WERI-Rb-1 (cell line): ENCODE measurements around the gene BRF1.

Experiments used
- DNase-seq: peaks from one replicate; pipeline ENCODE4 v3.0.0-alpha.2; 2020
- H3K27ac ChIP-seq: fragments of 250-450 bp; sonication (Bioruptor Pico); 2 replicates; pipeline ENCODE4 v1.5.1; 2020; ENCODE audit warnings: mild to moderate bottlenecking, moderate library complexity
- H3K27me3 ChIP-seq: fragments of 250-450 bp; sonication (Bioruptor Pico); 2 replicates; pipeline ENCODE4 v1.5.1; 2021; ENCODE audit warnings: mild to moderate bottlenecking, low read depth, moderate library complexity; ENCODE audit not compliant: insufficient read depth, severe bottlenecking
- H3K36me3 ChIP-seq: fragments of 250-450 bp; sonication (Bioruptor Pico); 2 replicates; pipeline ENCODE4 v1.5.1; 2020; ENCODE audit warnings: mild to moderate bottlenecking, moderate library complexity
- H3K4me3 ChIP-seq: 2 replicates; pipeline ENCODE4 v1.5.1; 2011; ENCODE audit warnings: low read depth, mild to moderate bottlenecking, control low read depth, low read length
- H3K9me3 ChIP-seq: fragments of 250-450 bp; sonication (Bioruptor Pico); 2 replicates; pipeline ENCODE4 v1.5.1; 2021; ENCODE audit warnings: mild to moderate bottlenecking, moderate library complexity; ENCODE audit not compliant: severe bottlenecking
- CTCF ChIP-seq: IDR thresholded peaks from 2 replicates; pipeline ENCODE4 v1.5.1; 2011; ENCODE audit warnings: low read depth, mild to moderate bottlenecking, control low read depth, inconsistent platforms, low read length

The BRF1 gene

GRCh38 chr14:105283899-105284298 is 16.9 kb downstream of the BRF1 start:
- Histone ChIP-seq H3K36me3 (peaks cover 2% of the 10 kb centered on the region; the same call in 1 of the 2 replicates), H3K9me3 (no peaks in the 10 kb centered on the region), H3K4me3 (no peak overlapping the region), H3K27me3 (no peaks in the 10 kb centered on the region), H3K27ac (no peak overlapping the region)
- no peak for TF ChIP-seq CTCF
- no peak for DNase-seq

GRCh38 chr14:105283028-105283427 is 17.8 kb downstream of the BRF1 start:
- H3K36me3 ChIP-seq, result peaks cover 2% of the 10 kb centered on the region; the same call in 1 of the 2 replicates
- TF ChIP-seq CTCF, result no peak
- no peak overlapping the region for H3K4me3 ChIP-seq
- DNase-seq, result no peak
- H3K27me3 ChIP-seq, result no peaks in the 10 kb centered on the region
- H3K27ac ChIP-seq, result no peak overlapping the region
- no peaks in the 10 kb centered on the region for H3K9me3 ChIP-seq

- H3K27ac ChIP-seq, result no peak overlapping the region
- H3K4me3 ChIP-seq, result no peak overlapping the region
- no peaks in the 10 kb centered on the region for H3K27me3 ChIP-seq
- H3K36me3 ChIP-seq, result peaks cover 2% of the 10 kb centered on the region; the same call in 1 of the 2 replicates
- no peak for DNase-seq
- TF ChIP-seq CTCF, result no peak
- H3K9me3 ChIP-seq, result no peaks in the 10 kb centered on the region
Measured at GRCh38 chr14:105282098-105282725, 18.6 kb downstream of the BRF1 start.

GRCh38 chr14:105281371-105282097 is 19.3 kb downstream of the BRF1 start:
- Histone ChIP-seq H3K9me3 (no peaks in the 10 kb centered on the region), H3K27me3 (no peaks in the 10 kb centered on the region), H3K27ac (no peak overlapping the region), H3K4me3 (no peak overlapping the region), H3K36me3 (peaks cover 2% of the 10 kb centered on the region; the same call in 1 of the 2 replicates)
- DNase-seq, result no peak
- peak; percentile 67 for TF ChIP-seq CTCF

GRCh38 chr14:105280525-105280924 is 20.3 kb downstream of the BRF1 start:
- no peak for DNase-seq

More at GRCh38 chr14:105280525-105280924, 20.3 kb downstream of the BRF1 start:
- Histone ChIP-seq H3K27ac (no peak overlapping the region), H3K4me3 (no peak overlapping the region), H3K27me3 (no peaks in the 10 kb centered on the region), H3K9me3 (no peaks in the 10 kb centered on the region), H3K36me3 (peaks cover 2% of the 10 kb centered on the region; the same call in 1 of the 2 replicates)
- TF ChIP-seq CTCF, result no peak
